Measurements from ENCODE around the gene POF1B.

DNA sequence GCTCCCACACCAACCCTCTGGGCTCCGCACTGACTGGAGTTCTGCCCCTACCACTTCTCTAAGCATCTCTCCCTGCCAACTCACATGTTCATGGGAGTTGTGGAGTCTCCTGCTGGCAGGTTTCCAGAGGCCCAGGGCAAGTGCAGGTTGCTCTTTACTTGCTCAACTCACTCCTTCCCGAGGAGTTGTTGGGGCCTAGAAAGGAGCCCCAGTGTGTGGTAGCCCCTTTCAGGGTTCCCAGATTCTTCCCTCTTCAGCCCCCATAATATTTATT is 52.5 kb downstream of the POF1B start:
- TF ChIP-seq ZNF70 (CRISPR knock-in tag; IDR thresholded peaks at IDR 0.05) (no peak), ZFP3 (CRISPR knock-in tag; IDR thresholded peaks at IDR 0.05) (no peak), ISL1 (CRISPR knock-in tag; IDR thresholded peaks at IDR 0.05) (no peak), RARB (CRISPR knock-in tag; IDR thresholded peaks at IDR 0.05) (no peak), ARNTL (CRISPR knock-in tag; IDR thresholded peaks at IDR 0.05; ENCODE audit: borderline replicate concordance, low read depth) (no peak)
